Anterior cingulate cortex (tissue), 58 donors: ENCODE results near the gene FEZ2.

ENCODE experiments used
- DNase-seq, 58 donors: peaks; one replicate each; lab custom pipeline; 2025; lab: John Stamatoyannopoulos, UW

The FEZ2 gene

DNA sequence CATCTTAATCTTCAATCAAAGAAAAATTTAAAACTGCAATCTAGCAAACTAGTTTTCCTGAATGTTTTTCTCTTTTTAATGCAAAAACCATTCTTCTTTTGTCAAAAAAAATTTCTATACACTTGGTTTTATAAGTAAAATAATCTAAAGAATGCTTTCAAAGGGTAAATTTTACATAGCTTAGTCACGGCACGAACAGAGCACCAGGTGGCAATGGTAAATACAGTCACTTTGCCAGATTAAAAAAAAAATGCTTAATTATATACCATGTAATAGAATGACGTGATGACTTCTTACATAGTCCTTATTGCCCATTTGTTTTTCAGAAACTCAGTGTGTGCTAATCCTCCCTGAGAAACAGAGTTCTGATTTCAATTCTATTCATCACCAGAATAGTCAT is 10.4 kb downstream of the FEZ2 start:
- no peak for DNase-seq

DNA sequence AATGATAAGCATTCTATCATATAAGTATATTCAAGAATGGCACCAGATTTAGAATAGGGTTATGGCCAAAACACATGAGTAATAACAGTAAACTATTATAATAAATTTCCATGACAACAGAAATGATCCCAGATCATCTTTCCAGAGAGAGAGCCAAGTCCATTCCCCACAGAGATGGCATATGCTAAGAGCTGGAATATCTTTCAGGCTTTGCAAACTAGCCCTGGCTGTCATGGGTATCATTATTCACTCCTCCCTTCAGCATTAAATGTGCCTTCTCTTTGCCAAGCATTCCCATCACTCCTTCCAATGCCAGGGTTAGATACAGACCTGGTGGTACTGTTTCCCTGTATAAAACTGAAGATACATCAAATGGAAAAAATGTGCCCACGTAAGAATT is 10.9 kb downstream of the FEZ2 start:
- peak in 2 of 58 donors; percentile 10 to 20 for DNase-seq

DNA sequence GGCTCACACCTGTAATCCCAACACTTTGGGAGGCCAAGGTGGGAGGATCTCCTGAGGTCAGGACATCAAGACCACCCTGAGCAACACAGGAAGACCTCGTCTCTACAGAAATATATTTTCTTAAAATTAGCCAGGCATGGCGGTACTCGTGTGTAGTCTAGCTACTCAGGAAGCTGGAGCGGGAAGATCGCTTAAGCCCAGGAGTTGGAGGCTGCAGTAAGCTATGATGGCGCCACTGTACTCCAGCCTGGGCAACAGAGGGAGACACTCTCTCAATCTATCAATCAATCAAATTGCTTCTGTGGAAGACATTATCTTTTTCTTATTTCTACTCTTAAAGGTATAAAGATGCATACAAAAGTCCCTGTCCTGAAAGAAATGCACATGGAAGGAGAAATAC is 11.3 kb downstream of the FEZ2 start:
- DNase-seq = no peak

DNA sequence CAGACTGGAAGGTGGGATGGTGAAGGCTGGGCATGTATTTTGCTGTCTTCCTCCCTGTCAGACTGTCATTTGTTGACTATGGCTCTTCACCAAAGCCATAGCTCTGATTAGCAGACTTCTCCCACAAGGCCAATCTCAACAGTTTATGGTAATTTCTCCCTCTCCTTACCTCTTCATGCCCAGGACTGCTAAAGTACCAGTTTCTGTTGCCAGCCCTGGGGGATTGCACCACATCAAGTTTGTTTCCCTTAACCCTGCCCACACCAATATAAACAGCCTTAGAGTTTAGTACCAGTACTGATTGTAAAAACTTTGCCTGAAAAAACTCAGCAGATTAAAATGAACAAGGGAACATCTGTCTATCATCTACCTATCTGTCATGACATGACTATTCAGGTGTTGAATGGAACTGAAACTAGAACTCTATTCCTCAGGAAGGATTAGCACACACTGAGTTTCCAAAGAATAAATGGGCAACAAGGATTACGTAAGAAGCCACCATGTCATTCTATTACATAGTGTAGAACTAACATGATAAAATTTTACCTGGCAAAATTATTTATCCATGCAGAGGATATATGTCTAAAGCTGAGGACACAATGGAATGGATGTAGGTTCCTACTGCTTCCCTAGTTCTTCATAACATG is 13.7 kb downstream of the FEZ2 start:
- no peak for DNase-seq

DNA sequence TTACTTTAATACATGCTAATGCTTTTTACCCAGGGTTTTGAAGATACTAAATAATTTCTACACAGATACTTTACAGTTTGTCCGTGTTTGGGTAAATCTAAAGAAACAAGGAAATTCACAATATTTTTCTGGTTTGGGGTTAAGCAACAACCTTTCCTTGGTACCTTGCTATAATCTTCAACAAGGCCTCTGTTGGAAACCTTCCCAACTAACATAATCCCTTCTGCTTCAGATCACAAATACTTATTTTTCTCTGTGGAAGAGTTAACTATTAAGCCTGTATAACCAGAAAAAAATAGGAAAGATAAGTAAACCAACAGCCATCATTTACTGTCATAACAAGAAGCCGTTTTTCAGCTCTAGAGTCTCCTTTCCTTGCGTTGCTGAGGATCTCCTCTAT is 15.0 kb downstream of the FEZ2 start:
- no peak for DNase-seq

DNA sequence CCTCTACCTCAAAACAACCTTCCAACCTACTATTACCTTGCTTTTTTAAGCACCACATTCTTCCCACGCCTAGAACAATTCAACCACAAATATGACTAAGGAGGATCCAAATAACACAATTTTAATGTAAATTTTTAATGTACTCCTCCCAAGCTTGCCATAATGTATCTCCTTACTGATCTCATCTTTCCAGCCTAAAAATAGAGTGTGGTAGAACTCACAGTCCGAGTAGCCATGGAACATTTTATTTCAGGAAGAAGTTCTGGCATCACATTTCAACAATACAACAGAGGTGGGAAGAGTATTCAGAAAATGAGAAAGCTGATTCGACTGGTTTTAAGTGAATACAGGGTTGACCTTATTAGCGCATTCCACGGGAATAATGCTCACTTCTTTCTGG is 15.4 kb downstream of the FEZ2 start:
- no peak for DNase-seq

DNA sequence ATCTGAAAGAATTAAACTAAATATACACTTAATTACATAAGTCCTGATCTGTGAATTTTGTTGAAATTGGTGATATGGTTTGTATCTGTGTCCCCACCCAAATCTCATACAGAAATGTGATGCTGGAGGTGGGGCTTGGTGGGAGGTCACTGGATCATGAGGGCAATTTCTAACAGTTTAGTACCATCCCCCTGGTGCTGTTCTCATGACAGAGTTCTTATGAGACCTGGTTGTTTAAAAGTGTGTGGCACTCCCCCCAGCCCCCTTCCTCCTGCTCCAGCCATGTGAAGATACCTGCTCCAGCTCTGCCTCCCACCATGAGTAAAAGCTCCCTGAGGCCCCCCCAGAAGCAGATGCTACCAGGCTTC is 18.7 kb downstream of the FEZ2 start:
- DNase-seq = no peak

DNA sequence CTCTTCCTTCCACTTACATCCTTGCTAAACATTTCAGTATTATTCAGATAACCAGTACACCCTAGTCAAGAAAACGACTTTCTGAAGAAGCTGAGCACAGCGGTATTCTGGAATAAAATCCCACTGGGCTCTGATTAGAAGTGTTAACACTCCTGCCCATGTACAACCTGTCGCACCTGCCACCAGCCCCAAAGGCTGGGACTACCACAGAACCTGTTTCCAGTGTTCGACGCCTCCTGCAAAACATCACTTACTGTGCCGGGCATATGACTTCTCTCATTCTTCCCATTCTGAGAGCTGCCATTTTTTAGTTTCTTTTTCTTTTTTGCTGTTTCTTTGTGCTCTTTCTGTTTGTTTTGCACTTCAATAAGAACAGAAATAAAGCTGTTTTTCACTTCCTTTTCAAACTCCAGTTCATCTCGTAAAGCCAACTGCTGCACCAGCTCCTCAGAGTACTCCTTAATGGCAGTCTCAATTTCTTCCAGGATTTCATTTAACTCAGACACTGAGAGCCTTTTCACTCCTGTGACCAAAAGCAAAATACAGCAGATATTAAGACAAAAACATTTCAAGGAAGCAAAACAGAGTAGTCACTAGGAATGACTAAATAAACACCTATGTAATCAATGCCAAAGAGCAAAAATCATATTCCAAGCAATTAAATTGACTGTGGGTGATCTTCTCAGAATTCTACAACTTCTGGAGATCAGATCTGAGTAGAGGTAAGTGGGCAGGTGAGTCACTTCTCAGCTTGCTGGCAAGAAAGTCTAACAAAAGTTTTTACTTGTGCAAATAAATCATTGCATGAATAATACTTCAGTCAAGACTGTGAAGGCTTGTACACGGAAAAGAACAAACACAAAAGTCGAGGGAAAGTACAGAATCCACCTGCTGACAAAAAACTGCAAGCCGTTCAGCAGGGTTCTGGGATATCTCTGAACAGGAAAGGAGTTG is 19.3 kb downstream of the FEZ2 start:
- DNase-seq = no peak

DNA sequence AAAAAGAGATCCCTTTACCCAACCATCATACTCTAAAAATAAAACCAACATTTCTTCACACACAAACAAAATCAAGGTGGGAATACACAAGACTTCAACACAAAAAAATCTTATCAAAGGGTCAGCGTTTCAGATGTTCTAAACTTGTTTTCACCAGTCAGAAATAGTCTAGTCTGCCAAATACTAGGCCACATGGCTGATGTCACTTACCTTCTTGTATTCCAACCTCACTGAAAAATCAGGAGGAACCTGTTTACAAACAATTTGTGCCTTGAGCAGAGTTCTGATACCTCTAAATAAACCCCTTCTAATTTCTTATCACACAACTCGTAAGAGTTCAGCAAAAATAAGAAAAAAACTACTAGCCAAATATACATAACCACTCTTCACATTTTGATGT is 20.1 kb downstream of the FEZ2 start:
- no peak for DNase-seq

DNA sequence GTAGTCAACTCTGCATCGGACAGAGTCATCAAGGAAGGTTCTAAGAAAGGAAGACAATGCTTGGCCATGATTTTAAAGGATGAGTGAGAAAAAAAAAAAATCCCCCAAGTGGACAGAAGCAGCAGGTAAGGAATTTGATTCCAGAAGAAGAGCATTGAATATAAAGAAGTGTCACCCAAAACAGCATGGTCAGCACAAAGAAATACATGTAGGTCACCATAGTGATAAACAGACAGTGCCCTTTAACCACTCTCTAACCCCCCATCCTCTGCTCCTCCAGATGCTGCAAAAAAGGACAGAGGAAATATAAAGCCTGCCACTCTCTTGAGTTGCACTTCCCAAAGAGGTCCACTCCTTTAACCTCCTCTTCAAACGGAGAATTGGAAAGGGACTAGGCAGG is 23.4 kb downstream of the FEZ2 start:
- no peak for DNase-seq

DNA sequence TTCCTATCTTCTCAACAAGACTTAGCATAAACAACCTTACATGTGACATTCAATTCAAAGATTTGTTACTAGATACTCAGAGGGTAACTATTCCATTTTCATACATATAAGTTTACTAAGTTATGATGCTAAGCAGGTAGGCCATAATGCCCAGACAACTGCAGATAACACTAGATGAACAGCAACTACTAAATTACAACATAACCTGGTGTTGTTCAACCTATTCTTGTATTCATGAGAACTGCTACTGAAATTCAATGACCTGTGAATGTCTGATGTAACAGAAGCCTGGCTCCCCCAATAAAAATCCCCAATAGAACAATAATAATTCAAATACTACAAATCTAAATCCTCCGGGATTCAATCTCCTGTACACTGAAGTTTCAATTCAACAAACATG is 24.8 kb downstream of the FEZ2 start:
- DNase-seq = no peak

DNA sequence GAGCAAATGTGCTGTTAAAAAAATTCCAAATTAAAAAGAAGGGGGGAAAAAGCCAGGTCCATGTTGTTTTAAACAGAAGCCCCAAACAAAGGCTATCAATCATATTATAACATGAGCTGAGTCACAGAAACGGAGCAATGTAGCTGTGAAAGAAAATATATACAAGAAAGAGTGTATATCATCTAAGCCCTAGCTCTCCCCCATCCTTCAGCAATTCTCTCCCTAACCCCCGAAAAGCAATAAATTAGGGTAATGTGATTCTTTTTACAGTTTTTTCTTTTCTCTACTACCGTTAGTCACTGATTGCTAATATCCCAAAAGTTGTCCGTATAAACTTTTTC is 25.3 kb downstream of the FEZ2 start:
- no peak for DNase-seq

DNA sequence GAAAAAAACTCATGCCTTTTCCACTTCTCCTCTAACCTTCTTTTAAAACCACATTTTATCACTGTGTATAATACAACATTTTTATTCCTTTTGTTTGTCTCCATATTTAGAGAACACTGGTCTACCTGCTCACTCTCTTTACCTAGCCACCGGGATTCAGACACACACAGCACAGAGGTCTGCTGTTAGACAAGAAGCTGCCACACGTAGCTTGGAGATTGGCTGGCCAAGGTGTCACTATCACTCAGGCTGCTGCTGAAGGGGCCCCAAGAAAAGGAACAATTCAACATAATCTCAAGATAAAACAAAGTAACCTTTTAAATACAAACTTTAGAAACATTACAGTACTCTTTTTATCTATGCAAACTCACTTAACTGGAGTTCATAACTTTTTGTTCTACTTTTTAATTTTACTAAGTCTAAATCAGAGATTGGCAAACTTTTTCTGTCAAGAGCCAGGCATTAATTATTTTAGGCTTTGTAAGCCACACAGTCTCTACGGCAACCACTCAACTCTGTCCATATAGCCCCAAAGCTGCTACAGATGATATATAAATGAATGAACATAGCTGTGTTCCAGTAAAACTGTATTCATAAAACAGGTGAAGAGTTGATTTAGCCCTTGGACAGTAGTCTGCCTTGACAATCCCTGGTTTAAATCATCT is 25.8 kb downstream of the FEZ2 start:
- no peak for DNase-seq

DNA sequence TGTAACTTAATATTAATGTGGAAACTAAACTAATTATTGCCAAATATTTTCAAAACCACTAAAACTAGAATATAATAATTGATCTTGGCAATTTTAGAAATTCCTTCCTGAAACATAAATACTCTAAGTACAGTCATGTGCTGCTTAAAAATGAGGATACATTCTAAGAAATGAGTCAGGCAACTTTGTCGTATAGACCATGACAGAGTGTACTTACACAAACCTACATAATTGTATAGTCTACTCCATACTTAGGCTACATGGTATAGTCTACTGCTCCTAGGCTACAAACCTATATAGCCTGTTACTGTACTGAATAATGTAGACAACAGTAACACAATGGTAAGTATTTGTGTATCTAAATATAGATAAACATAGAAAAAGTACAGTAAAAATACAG is 27.6 kb downstream of the FEZ2 start:
- no peak for DNase-seq

DNA sequence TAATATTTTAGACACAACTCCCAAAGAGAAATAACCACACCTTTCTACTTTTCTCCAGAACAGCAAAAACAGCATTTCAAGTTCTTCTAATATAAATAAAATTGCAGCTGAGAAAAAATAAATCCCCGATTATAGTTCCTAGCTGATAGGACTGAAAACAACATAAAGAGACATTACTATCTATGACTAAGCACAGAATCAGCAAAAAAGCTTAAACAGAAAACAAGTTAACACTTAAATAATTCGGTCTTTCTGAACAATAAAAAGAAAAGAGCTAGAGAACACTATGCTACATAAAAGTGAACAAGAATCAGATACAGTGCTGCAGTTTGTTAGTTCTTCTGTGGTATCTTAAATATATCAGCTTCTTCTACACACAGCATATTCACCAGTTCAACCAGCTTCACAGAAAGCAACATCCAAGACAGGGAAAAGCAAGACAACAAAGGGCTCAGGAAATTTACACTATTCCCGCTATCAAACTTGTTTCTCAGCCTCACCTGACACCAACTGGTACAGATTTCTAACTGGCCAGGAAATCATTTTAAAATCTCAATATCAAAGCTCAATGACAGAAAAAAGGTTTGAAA is 28.6 kb downstream of the FEZ2 start:
- no peak for DNase-seq

DNA sequence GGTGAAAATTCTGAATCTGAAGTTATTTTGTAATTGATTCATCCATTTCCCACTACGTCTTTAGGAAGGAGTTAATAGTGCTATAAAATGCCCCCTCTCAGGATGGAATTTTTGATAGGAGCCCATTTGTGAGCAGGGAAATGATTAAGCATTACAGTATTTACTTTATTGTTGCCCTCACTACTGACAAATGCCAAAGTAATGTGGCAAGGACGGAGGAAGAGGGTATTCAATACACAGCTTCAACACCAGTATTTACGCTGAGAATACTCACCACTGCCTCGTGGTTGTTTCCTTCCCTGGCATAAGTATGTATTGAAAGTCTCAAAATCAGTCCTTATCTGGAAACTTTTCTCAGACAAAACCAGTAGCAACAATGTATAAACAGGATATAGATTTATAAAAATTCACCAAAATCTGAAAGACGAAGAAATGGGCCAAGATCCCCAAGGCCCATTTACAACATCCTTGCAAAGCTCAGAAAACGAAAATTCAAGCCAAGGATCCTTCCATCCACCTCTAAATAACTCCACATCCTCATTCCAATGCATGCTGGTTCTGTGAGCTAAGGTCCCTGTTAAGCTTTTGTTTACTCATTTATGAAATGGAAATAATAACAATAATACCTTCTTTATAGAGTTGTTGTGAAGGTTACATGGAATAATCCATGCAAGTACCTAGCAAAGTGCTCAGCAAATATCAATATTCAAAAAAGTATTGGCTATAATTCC is 29.3 kb downstream of the FEZ2 start:
- DNase-seq = no peak

DNA sequence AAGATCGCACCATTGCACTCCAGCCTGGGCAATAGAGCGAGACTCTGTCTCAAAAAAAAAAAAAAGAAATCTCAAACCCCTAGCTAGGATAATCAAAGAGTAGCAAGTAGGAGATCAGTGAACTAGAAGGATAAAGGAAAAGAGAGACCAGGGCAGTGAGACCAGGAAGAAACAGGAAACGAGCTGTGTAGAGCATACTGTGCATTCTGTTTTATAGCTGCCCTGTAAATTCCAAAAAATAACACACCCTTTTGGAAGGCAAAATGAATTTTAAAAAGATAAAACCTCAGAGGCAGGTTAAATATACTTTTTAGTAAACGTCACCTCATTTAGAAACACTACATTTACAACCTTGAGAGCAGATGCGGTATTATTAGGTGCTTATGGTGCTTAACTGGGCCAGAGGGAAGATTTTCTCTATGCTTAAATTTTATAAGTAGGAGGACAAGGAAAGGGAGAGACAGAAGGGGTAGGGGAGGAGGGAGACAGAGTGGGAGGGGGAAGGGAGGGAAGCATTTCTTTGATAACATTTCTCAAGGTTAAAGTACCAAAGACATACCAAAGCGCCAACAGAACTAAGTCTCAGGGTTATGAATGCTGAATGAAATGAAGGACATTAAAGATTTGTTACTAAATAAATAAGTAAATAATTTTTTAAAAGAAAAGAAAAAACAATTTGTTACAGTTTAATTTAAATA is 30.1 kb downstream of the FEZ2 start:
- no peak for DNase-seq

DNA sequence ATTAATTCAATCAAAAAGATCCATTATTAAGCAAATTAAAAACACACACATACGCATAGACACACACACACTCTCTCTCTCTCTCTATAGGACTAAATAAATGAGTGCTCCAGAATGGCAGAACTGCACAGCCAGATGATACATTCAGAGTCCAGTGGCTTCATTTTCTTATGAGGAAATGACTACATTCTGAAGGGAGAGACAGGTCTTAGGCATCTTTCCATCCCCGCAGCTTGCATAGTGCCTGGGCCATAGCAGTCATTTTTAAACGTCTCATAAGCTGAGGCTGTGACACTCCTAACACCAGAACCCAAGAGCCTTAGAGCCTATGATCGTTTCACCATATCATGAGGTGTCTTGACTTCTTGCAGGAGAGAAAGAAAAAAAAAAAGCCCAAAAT is 31.1 kb downstream of the FEZ2 start:
- no peak for DNase-seq

DNA sequence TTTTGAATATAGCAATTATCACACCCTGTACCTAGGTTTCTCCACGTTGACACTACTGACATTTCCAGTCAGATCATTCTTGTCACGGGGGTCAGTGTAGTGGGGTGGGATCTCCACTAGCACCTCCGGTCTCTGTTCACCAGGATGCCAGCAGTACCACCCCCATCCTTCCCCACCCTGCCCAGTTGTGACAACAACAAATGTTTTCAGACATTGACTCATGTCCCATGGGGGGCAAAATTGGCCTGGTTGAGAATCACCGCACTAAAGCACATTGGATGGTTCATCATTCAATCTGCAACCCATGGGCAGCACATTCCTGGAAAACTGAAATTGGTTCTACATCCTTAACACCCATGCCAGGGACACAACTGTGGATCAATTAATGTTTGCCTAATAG is 32.3 kb downstream of the FEZ2 start:
- DNase-seq = no peak

DNA sequence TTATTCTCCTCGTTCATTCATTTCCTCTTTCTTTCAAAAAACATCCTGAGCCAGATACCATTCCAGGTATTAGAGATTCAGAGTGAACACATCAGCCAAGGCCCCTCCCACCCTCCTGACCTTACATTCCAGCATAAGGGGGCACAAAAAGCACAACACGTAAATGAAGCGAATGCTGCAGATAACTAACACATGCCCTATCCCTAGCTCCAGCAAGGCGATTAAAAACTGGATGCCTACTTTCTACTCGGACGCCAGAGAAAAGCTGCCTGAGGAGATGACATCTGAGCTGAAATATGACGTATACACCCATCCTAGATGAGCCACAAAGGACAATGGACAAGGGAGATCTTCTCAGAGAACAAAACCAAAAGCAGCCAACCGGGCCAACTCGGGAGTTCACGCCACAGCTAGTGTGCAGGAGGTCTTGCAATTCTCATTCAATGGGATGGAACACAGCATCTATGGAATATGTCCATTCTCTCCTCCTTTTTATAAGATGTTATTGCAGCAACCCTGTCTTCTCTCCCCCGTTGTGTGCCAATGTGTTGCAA is 33.5 kb downstream of the FEZ2 start:
- DNase-seq = peak in 17 of 58 donors; percentile 7 to 56 (median 28)
